Measurements from ENCODE around the gene CELSR1.

The CELSR1 gene

GRCh38 chr22:46574993-46575910 is 37.8 kb upstream of the CELSR1 start:
- DNase-seq (ENCODE audit: low read depth in 2 of 2) = no peak

GRCh38 chr22:46574438-46574992 is 37.1 kb upstream of the CELSR1 start:
- DNase-seq (ENCODE audit: low read depth in 2 of 2) = no peak

GRCh38 chr22:46573781-46574437 is 36.5 kb upstream of the CELSR1 start:
- DNase-seq (ENCODE audit: low read depth in 2 of 2) = no peak

GRCh38 chr22:46572911-46573780 is 35.7 kb upstream of the CELSR1 start:
- no peak for DNase-seq (ENCODE audit: low read depth in 2 of 2)

GRCh38 chr22:46571642-46572250 is 34.3 kb upstream of the CELSR1 start:
- no peak for DNase-seq (ENCODE audit: low read depth in 2 of 2)

- no peak for DNase-seq (ENCODE audit: low read depth in 2 of 2)
Observed at GRCh38 chr22:46569848-46570695, 32.7 kb upstream of the CELSR1 start.

GRCh38 chr22:46569055-46569847 is 31.8 kb upstream of the CELSR1 start:
- no peak for DNase-seq (ENCODE audit: low read depth in 2 of 2)

GRCh38 chr22:46568102-46568809 is 30.8 kb upstream of the CELSR1 start:
- DNase-seq (ENCODE audit: low read depth in 2 of 2) = no peak

GRCh38 chr22:46567471-46567870 is 30.1 kb upstream of the CELSR1 start:
- DNase-seq (ENCODE audit: low read depth in 2 of 2) = no peak

- DNase-seq (ENCODE audit: low read depth in 2 of 2) = no peak
Observed at GRCh38 chr22:46564084-46564714, 26.8 kb upstream of the CELSR1 start.

- DNase-seq (ENCODE audit: low read depth in 2 of 2) = no peak
Observed at GRCh38 chr22:46563381-46564083, 26.1 kb upstream of the CELSR1 start.

- no peak for DNase-seq (ENCODE audit: low read depth in 2 of 2)
Observed at GRCh38 chr22:46561435-46561905, 24.1 kb upstream of the CELSR1 start.

- DNase-seq (ENCODE audit: low read depth in 2 of 2) = no peak
Observed at GRCh38 chr22:46560696-46561295, 23.4 kb upstream of the CELSR1 start.

GRCh38 chr22:46557736-46558480 is 20.5 kb upstream of the CELSR1 start:
- DNase-seq (ENCODE audit: low read depth in 2 of 2) = no peak

GRCh38 chr22:46556775-46557174 is 19.4 kb upstream of the CELSR1 start:
- DNase-seq (ENCODE audit: low read depth in 2 of 2) = no peak

- DNase-seq (ENCODE audit: low read depth in 2 of 2) = no peak
Observed at GRCh38 chr22:46553189-46553588, 15.8 kb upstream of the CELSR1 start.

GRCh38 chr22:46551996-46552395 is 14.6 kb upstream of the CELSR1 start:
- DNase-seq (ENCODE audit: low read depth in 2 of 2) = no peak
